Fibroblast of pulmonary artery (primary cell): ENCODE data around the gene NARS2.
A peak's percentile ranks its signal among the peaks of the same experiment; 100 is the strongest.
"Not testable (repeated sequence)": the region's sequence is repeated elsewhere in the genome, so short reads cannot be mapped to it uniquely, and the experiment has no call there.

Experiments used
- DNase-seq: peaks from one replicate; pipeline ENCODE4 v3.0.0-alpha.2; 2010; ENCODE audit warnings: low read depth
- H3K4me3 ChIP-seq: replicated peaks from 2 replicates; pipeline ENCODE4 v1.5.1; 2011; ENCODE audit warnings: low read depth, mild to moderate bottlenecking, control low read depth, low read length, moderate library complexity
- TF ChIP-seq, protein P1 (sequence below): IDR thresholded peaks from 2 replicates; pipeline ENCODE4 v1.5.1; 2011; ENCODE audit warnings: mild to moderate bottlenecking, control low read depth, low read length, inconsistent platforms; ENCODE audit errors: missing control alignments

The NARS2 gene, protein sequence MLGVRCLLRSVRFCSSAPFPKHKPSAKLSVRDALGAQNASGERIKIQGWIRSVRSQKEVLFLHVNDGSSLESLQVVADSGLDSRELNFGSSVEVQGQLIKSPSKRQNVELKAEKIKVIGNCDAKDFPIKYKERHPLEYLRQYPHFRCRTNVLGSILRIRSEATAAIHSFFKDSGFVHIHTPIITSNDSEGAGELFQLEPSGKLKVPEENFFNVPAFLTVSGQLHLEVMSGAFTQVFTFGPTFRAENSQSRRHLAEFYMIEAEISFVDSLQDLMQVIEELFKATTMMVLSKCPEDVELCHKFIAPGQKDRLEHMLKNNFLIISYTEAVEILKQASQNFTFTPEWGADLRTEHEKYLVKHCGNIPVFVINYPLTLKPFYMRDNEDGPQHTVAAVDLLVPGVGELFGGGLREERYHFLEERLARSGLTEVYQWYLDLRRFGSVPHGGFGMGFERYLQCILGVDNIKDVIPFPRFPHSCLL

DNA sequence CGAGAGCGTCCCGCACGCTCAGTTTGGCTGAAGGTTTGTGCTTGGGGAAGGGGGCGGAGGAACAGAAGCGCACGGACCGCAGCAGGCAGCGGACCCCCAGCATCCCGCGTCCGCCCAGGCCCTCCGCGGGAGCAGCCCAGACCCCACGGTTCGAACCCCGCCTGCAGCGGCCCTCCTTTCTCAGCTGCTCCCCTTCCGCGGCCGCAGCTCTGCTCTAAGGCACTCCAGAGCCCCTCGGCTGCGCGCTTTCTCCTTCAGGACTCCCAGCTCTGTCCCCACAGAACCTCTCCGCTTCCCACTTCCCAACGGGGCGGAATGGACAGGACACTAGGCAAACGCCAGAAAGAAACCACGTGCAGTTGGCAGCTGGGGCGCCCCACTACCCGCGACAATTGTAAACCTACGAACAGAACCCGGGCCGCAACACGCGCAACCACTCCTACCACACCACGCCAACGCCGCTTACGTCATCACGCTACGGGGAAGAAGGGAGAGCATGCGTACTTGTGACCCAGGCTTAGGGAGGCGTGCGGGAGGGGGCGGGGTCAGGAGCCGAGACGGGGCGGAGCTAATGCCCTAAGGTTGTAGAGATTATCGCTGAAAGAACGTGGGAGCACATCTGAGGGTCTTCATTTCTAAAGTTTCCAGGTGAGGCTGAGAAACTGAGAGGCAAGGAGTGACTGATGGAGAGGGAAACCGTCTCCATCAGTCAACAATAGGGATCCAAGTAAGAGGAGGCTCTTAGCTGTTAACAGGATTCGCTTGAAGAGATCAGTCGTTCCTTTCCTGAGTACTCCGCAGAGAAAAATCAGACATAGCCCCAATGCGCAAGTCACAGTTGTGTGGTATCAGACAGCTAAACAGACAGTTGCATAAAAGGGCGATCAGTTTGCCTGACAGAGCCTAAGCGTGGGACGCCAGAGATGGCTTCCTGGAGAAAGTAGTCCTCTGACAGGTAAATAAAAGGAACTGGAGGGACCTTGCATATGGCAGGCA, at the start of gene NARS2:
NARS2 (minus strand) TSS at position 479 of the 996 bp plus-strand sequence; CDS start at position 103, 376 bp downstream.
- DNase-seq = peak; percentile 98
- peak within 1 kb of the TSS; percentile 83 for H3K4me3 ChIP-seq
- TF ChIP-seq, protein P1, sequence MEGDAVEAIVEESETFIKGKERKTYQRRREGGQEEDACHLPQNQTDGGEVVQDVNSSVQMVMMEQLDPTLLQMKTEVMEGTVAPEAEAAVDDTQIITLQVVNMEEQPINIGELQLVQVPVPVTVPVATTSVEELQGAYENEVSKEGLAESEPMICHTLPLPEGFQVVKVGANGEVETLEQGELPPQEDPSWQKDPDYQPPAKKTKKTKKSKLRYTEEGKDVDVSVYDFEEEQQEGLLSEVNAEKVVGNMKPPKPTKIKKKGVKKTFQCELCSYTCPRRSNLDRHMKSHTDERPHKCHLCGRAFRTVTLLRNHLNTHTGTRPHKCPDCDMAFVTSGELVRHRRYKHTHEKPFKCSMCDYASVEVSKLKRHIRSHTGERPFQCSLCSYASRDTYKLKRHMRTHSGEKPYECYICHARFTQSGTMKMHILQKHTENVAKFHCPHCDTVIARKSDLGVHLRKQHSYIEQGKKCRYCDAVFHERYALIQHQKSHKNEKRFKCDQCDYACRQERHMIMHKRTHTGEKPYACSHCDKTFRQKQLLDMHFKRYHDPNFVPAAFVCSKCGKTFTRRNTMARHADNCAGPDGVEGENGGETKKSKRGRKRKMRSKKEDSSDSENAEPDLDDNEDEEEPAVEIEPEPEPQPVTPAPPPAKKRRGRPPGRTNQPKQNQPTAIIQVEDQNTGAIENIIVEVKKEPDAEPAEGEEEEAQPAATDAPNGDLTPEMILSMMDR = no peak

DNA sequence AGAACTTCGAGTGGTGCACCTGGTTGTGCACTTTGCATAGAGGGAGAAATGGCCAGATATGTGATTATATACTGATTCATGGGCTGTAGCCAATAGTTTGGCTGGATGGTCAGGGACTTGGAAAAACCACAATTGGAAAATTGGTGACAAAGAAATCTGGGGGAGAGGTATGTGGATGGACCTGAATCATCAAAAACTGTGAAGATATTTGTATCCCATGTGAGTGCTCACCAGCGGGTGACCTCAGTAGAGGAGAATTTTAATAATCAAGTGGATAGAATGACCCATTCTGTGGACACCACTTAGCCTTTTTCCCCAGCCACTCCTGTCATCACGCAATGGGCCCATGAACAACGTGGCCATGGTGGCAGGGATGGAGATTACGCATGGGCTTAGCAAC, 48.0 kb upstream of the NARS2 start:
- no peak overlapping the region for H3K4me3 ChIP-seq
- TF ChIP-seq, protein P1 = no peak
- DNase-seq = no peak

DNA sequence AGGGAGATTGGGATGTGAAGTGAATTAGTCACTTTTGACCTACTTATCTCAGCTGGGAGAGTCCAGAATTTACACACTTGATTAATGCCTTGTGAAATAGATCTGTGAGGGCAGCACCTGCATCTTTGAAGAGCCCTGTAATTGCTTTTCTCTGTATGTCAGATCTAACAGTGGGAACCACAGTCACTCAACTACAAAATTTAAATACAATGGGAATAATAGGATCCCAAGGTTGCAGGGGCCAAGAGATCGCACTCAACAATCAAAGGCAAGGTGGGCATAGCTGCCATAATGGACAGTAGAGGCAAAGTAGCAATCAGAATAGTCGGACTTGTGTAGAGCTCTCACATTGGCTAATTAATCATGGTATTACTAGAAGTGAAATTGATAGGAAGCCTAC, 45.5 kb upstream of the NARS2 start:
- no peak overlapping the region for H3K4me3 ChIP-seq
- TF ChIP-seq, protein P1 = no peak
- no peak for DNase-seq

DNA sequence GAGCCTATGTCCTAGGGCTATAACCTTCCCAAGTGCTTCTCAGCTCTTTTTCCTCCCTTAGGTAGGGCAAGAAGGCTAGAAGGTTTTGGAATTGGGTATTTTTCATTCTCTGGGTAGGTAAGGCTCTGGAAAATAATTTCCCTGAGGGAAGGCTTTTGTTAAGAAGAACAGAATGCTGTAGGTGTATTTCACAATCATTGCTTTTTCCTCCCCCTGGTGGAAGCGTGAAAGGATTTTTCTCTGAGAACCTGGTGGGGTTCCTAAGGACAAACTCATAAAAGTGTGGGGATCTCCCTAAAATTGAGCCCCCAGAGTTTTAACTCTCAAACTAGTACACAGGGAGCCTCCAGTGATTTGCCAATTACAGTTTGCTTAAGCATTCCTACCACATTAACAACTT, 41.1 kb upstream of the NARS2 start:
- TF ChIP-seq, protein P1 = no peak
- DNase-seq = peak; percentile 12

DNA sequence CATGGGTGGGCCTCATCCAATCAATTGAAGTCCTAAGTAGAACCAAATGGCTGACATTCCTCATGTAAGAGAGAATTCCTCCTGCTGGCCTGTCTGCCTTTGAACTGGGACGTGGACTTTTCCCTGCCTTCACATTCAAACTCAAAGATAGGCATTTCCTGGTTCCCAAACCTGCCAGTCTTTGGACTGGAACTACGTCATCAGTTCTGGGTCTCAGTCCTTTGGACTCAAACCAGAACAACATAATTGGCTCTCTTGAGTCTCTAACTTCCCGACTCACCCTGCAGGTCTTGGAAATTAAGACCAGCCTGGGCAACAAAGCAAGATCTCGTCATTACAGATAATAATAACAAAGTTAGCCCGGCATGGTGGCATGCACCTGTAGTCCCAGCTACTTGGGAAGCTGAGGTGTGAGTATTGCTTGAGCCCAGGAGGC, 38.7 kb upstream of the NARS2 start:
- TF ChIP-seq, protein P1 = no peak
- DNase-seq = no peak
- H3K4me3 ChIP-seq = no peak overlapping the region

More for the DNA sequence above, 41.1 kb upstream of the NARS2 start:
- no peak overlapping the region for H3K4me3 ChIP-seq

DNA sequence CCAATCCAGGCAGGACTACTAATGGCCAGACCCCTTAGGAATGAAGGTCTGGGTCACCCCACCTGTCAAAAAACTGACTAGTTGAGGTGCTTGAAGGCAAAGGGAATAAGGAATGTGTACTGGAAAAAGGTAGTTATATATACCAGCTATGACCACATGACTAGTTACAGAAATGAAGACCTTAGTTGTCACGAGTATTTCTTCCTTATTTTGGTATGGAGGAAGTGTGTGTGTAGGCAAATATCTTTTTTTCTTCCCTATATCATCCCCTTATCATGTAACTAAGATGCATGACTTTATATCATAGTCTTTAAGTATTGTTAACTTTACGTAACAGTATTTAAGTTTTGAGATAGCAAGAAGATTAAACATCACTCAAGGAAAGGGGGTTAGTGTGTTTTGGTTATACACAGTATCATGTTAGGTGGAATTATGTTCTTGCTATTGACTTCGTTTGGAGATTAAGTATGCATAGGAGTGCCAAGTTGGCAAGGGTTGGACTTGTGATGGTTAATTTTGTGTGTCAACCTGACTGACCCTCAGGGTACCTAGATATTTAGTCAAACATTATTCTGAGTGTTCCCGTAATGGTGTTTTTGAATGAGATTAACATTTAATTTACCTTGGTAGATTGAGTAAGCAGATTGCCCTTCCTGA, 38.2 kb upstream of the NARS2 start:
- no peak overlapping the region for H3K4me3 ChIP-seq
- TF ChIP-seq, protein P1 = no peak
- no peak for DNase-seq

DNA sequence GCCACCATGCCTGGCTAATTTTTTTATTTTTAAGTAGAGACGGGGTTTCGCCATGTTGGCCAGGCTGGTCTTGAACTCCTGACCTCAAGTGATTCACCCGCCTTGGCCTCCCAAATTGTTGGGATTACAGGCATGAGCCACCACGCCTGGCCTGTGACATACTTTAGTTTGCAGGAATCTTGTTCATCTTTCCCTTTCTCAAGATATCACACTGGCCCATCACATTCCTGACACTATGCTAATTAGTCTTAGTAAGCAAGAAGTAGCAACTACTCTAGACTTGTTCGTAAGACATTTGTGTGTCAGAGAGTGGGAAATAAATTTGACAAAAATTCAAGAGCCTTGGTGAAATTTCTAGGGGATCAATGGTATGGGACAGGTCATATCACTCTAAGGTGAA, 34.7 kb upstream of the NARS2 start:
- not testable (repeated sequence) for H3K4me3 ChIP-seq, DNase-seq
